ENCODE results near the gene KRT4.

DNA sequence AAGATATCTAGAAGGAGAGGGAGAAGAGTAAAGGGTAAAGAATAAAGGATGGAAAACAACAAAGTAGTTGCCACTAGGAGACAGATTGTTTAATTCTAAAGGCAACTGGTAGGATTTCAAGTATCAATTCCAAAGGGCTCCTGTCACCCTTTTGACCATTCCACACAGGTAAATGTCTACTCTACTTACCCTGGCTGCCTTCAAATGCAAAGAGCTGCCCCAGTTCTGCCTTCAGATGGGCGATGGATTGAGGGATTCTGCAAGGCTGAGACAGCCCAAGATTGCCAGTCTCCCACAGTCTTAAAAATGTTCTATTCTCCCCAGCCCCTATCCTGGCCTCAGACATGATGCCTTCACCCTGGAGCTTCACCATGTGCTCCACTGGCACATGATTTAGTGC is 48.2 kb downstream of the KRT4 start:
- TF ChIP-seq EZH2 (IDR thresholded peaks at IDR 0.05; ENCODE audit: borderline replicate concordance) (no peak), EZH2phosphoT487 (IDR thresholded peaks at IDR 0.05; ENCODE audit: low read depth, severe bottlenecking, unreplicated experiment) (no peak)
- TF ChIP-seq, protein P1, sequence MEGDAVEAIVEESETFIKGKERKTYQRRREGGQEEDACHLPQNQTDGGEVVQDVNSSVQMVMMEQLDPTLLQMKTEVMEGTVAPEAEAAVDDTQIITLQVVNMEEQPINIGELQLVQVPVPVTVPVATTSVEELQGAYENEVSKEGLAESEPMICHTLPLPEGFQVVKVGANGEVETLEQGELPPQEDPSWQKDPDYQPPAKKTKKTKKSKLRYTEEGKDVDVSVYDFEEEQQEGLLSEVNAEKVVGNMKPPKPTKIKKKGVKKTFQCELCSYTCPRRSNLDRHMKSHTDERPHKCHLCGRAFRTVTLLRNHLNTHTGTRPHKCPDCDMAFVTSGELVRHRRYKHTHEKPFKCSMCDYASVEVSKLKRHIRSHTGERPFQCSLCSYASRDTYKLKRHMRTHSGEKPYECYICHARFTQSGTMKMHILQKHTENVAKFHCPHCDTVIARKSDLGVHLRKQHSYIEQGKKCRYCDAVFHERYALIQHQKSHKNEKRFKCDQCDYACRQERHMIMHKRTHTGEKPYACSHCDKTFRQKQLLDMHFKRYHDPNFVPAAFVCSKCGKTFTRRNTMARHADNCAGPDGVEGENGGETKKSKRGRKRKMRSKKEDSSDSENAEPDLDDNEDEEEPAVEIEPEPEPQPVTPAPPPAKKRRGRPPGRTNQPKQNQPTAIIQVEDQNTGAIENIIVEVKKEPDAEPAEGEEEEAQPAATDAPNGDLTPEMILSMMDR (IDR thresholded peaks at IDR 0.05; ENCODE audit: poor library complexity) = no peak
